ENCODE data around the gene PDLIM5.

GRCh38 chr4:94484818-94485217 is 33.1 kb downstream of the PDLIM5 start:
- TF ChIP-seq POLR2AphosphoS5 (IDR thresholded peaks at IDR 0.05; ENCODE audit: low read depth, low read length): no peak
- no peak for TF ChIP-seq TAF1 (IDR thresholded peaks at IDR 0.05; ENCODE audit: borderline replicate concordance, insufficient read depth, low read length)
- TF ChIP-seq, protein P1, sequence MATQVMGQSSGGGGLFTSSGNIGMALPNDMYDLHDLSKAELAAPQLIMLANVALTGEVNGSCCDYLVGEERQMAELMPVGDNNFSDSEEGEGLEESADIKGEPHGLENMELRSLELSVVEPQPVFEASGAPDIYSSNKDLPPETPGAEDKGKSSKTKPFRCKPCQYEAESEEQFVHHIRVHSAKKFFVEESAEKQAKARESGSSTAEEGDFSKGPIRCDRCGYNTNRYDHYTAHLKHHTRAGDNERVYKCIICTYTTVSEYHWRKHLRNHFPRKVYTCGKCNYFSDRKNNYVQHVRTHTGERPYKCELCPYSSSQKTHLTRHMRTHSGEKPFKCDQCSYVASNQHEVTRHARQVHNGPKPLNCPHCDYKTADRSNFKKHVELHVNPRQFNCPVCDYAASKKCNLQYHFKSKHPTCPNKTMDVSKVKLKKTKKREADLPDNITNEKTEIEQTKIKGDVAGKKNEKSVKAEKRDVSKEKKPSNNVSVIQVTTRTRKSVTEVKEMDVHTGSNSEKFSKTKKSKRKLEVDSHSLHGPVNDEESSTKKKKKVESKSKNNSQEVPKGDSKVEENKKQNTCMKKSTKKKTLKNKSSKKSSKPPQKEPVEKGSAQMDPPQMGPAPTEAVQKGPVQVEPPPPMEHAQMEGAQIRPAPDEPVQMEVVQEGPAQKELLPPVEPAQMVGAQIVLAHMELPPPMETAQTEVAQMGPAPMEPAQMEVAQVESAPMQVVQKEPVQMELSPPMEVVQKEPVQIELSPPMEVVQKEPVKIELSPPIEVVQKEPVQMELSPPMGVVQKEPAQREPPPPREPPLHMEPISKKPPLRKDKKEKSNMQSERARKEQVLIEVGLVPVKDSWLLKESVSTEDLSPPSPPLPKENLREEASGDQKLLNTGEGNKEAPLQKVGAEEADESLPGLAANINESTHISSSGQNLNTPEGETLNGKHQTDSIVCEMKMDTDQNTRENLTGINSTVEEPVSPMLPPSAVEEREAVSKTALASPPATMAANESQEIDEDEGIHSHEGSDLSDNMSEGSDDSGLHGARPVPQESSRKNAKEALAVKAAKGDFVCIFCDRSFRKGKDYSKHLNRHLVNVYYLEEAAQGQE (IDR thresholded peaks at IDR 0.05; ENCODE audit: insufficient read depth in 1 of 2, low read depth in 2 of 2, low read length in 2 of 2): no peak
- no peak for TF ChIP-seq SIN3A (IDR thresholded peaks at IDR 0.05; ENCODE audit: borderline replicate concordance, insufficient read depth, low read length)
- no peak for TF ChIP-seq FOXP2 (optimal IDR thresholded peaks at IDR 0.05; ENCODE audit: borderline replicate concordance, extremely low read depth, extremely low read length, insufficient read depth)
